HEK293T (cell line): Measurements from ENCODE around the gene DLEC1.

ENCODE experiments used
- ARNT ChIP-seq: fragments of 450-650 bp; IDR thresholded peaks from 2 replicates; pipeline ENCODE4 v1.6.1; 2017; ENCODE audit warnings: mild to moderate bottlenecking
- BHLHE40 ChIP-seq: fragments of 450-650 bp; IDR thresholded peaks from 2 replicates; pipeline ENCODE4 v1.6.1; 2016; ENCODE audit warnings: mild to moderate bottlenecking, moderate library complexity, borderline replicate concordance
- L3MBTL2 ChIP-seq: fragments of 450-650 bp; conservative IDR thresholded peaks from 2 replicates; pipeline ENCODE4 v1.6.1; 2016; ENCODE audit warnings: mild to moderate bottlenecking
- ZNF384 ChIP-seq: fragments of 450-650 bp; IDR thresholded peaks from 2 replicates; pipeline ENCODE4 v1.6.1; 2016
- TF ChIP-seq, protein P1 (sequence below): fragments of 450-650 bp; IDR thresholded peaks from 2 replicates; pipeline ENCODE4 v1.6.1; 2016

DNA sequence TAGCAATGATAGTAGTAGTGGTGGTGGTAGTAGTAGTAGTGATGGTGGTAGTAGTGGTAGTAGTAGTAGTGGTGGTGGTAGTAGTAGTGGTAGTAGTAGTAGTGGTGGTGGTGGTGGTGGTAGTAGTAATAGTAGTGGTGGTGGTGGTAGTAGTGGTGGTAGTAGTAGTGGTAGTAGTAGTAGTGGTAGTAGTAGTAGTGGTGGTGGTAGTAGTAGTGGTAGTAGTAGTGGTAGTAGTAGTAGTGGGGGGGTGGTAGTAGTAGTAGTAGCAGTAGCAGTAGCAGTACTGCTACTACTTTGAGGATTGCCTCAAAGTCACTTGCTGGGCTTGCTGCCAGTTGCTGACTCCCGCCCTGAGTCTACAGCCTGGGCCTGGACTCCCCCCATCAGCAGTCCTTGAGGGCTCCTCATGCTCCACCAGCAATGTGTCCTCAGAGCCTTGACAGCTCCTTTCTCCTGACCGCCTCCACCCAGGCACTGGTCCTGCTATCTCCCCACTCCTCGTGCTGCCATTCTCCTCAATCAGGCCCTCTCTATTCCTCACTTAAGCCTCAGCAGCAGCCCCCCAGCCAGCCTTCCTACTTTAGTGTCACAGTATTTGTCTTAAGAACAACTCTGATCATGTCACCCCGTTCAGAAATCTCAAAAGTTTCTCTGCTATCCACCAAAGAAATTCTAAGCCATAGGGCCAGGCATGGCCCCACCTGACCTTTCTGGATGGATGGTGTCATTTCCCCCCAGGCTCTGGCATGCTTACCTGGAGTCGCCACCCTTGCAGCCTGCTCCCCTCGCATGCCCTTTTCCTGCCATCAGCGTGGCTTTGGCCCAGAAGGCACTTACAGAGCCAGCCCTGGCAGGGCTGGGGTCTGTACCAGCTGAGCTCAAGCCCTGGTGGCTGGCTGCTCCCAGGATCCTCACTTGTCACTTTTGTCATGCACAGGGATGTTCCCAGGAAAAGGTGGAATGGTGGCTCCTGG, 45.6 kb downstream of the DLEC1 start:
- no peak for TF ChIP-seq ZNF384
- no peak for TF ChIP-seq L3MBTL2
- TF ChIP-seq BHLHE40, result no peak
- TF ChIP-seq ARNT, result no peak
- TF ChIP-seq, protein P1, sequence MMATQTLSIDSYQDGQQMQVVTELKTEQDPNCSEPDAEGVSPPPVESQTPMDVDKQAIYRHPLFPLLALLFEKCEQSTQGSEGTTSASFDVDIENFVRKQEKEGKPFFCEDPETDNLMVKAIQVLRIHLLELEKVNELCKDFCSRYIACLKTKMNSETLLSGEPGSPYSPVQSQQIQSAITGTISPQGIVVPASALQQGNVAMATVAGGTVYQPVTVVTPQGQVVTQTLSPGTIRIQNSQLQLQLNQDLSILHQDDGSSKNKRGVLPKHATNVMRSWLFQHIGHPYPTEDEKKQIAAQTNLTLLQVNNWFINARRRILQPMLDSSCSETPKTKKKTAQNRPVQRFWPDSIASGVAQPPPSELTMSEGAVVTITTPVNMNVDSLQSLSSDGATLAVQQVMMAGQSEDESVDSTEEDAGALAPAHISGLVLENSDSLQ, result no peak
